Measurements from ENCODE around the gene ZNF775.
A peak's percentile ranks its signal among the peaks of the same experiment; 100 is the strongest.

ZNF775 gene

DNA sequence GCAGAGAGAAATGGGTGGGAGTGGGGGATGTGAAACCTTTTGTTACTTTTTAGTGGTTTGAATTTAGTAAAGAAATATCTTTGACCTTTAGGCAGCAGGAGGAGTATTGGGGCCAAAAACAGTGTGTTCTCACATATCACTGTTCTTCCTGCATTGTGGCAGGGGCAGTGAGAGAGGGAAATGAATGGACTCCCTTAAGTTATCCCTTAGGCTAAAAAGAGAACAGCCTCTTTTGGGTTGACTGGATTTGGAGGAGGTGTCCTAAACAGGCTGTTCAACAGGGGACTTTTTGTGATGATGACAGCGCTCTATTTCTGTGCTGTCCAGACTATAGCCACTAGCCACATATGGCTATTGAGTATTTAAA is 22.3 kb downstream of the ZNF775 start:
- Histone ChIP-seq H3K36me3 (ENCODE audit: insufficient read depth, low read length) (peaks cover 30% of the 10 kb centered on the region), H3K9ac (ENCODE audit: low read depth, low read length) (no peak overlapping the region), H3K27me3 (ENCODE audit: insufficient read depth, low read length, poor library complexity) (no peaks in the 10 kb centered on the region), H3K27ac (ENCODE audit: low read length) (no peak overlapping the region), H3K9me3 (ENCODE audit: insufficient read depth, low read length, severe bottlenecking) (no peaks in the 10 kb centered on the region), H3K4me1 (ENCODE audit: insufficient read depth, low read length) (peaks cover 28% of the 10 kb centered on the region), H4K20me1 (ENCODE audit: insufficient read depth, low read length) (no peaks in the 10 kb centered on the region), H3K79me2 (ENCODE audit: insufficient read depth, low read length) (peaks cover 34% of the 10 kb centered on the region), H2AFZ (ENCODE audit: low read depth, low read length) (no peak overlapping the region), H3K4me3 (ENCODE audit: low read depth in 1 of 2, low read length in 2 of 2) (no peak overlapping the region), H3K4me2 (ENCODE audit: insufficient read depth, low read length) (no peak overlapping the region)
- DNase-seq: no peak
- TF ChIP-seq, protein P1, sequence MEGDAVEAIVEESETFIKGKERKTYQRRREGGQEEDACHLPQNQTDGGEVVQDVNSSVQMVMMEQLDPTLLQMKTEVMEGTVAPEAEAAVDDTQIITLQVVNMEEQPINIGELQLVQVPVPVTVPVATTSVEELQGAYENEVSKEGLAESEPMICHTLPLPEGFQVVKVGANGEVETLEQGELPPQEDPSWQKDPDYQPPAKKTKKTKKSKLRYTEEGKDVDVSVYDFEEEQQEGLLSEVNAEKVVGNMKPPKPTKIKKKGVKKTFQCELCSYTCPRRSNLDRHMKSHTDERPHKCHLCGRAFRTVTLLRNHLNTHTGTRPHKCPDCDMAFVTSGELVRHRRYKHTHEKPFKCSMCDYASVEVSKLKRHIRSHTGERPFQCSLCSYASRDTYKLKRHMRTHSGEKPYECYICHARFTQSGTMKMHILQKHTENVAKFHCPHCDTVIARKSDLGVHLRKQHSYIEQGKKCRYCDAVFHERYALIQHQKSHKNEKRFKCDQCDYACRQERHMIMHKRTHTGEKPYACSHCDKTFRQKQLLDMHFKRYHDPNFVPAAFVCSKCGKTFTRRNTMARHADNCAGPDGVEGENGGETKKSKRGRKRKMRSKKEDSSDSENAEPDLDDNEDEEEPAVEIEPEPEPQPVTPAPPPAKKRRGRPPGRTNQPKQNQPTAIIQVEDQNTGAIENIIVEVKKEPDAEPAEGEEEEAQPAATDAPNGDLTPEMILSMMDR (IDR thresholded peaks at IDR 0.05; ENCODE audit: borderline replicate concordance, extremely low read depth, low read length, poor library complexity, severe bottlenecking): no peak
- no peak for TF ChIP-seq EZH2 (IDR thresholded peaks at IDR 0.05; ENCODE audit: borderline replicate concordance, low read depth, low read length, severe bottlenecking)
- ATAC-seq (ENCODE audit: insufficient read depth, low read depth): no peak

DNA sequence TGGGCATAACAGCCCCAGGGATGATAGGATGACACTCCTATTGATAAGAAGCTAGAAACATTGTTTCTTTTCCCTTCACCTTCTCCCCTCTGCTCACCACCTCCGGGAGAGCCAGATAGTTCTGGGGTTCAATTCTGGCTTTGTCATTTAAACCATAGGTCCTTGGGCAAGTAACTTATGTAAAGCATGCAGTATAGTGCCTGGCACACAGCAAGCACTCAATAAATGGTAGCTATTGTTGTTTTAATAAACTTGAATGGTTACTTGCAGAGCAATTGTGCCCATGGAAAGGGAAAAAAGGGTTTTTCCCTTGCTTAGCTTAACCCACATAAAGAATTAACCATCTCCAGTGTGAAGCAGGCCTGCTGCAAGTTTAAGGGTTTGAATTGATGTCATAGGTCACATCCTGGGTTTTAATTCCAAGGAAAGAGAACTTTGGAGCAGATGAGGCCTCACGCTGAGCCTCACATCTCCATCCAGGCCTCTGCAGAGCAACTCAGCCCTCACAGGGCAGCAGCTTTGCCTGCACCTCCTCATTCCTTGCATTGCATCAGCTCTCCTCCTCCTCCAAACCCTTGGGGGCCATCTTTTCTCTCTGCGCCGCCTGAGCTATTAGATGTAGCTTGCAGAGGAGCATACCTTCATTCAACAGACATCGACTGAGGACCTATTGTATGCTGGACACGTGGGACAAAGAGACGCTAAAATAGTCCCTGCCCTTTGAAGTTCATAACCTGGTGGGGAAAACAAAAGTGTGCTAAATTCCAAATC is 22.9 kb downstream of the ZNF775 start:
- Histone ChIP-seq H3K9ac (ENCODE audit: low read depth, low read length) (no peak overlapping the region; the same call in 1 of the 2 replicates), H3K36me3 (ENCODE audit: insufficient read depth, low read length) (peaks cover 25% of the 10 kb centered on the region), H3K4me3 (ENCODE audit: low read depth in 1 of 2, low read length in 2 of 2) (no peak overlapping the region), H2AFZ (ENCODE audit: low read depth, low read length) (no peak overlapping the region), H3K79me2 (ENCODE audit: insufficient read depth, low read length) (peaks cover 40% of the 10 kb centered on the region), H4K20me1 (ENCODE audit: insufficient read depth, low read length) (no peaks in the 10 kb centered on the region), H3K27me3 (ENCODE audit: insufficient read depth, low read length, poor library complexity) (no peaks in the 10 kb centered on the region), H3K4me1 (ENCODE audit: insufficient read depth, low read length) (peaks cover 35% of the 10 kb centered on the region), H3K27ac (ENCODE audit: low read length) (0 out of 2 replicates have a peak overlapping the region, but pooled peaks have one; percentile 14), H3K4me2 (ENCODE audit: insufficient read depth, low read length) (no peak overlapping the region), H3K9me3 (ENCODE audit: insufficient read depth, low read length, severe bottlenecking) (no peaks in the 10 kb centered on the region)
- no peak for ATAC-seq (ENCODE audit: insufficient read depth, low read depth)
- no peak for TF ChIP-seq EZH2 (IDR thresholded peaks at IDR 0.05; ENCODE audit: borderline replicate concordance, low read depth, low read length, severe bottlenecking)
- no peak for DNase-seq

DNA sequence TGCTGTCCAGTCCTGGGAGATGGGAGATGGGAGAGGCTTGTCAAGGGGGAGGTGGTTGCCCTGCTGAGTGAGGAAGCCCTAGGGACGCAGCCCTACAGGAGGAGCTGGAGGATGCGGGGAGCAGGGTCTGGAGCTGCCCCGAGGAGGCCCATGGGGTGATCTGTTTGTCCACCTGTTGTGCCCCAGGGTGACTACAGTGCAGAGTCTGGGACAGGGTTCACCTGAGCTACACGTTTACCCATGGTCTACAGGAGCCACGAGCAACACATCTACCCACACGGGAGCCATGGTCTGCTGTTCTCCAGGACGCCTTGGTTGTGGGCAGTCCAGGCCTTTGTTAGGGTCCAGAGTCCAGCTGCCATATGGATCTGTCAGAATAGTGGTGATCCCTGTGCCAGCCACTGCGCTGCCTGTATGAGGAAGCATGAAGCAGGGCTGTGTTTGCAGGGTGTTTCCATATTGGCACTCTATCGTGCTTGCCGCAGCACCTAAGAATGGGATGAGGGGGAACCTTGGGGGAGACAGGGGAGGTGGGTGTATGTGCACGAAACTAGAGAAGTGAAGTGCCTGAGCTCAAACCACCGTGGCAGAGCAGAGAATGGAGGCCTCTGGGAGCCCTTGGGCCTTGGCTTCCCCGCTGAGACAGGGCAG is 23.7 kb downstream of the ZNF775 start:
- ATAC-seq (ENCODE audit: insufficient read depth, low read depth) (no peak), DNase-seq (no peak)
- Histone ChIP-seq H3K4me1 (ENCODE audit: insufficient read depth, low read length) (peaks cover 42% of the 10 kb centered on the region), H3K36me3 (ENCODE audit: insufficient read depth, low read length) (peaks cover 24% of the 10 kb centered on the region), H2AFZ (ENCODE audit: low read depth, low read length) (no peak overlapping the region), H3K4me3 (ENCODE audit: low read depth in 1 of 2, low read length in 2 of 2) (no peak overlapping the region), H3K9me3 (ENCODE audit: insufficient read depth, low read length, severe bottlenecking) (no peaks in the 10 kb centered on the region), H3K79me2 (ENCODE audit: insufficient read depth, low read length) (peaks cover 48% of the 10 kb centered on the region), H3K9ac (ENCODE audit: low read depth, low read length) (peak overlapping the region; percentile 99; the same call in 1 of the 2 replicates), H4K20me1 (ENCODE audit: insufficient read depth, low read length) (no peaks in the 10 kb centered on the region), H3K4me2 (ENCODE audit: insufficient read depth, low read length) (no peak overlapping the region), H3K27ac (ENCODE audit: low read length) (peak overlapping the region; percentile 12), H3K27me3 (ENCODE audit: insufficient read depth, low read length, poor library complexity) (no peaks in the 10 kb centered on the region)
- TF ChIP-seq, protein P1 (IDR thresholded peaks at IDR 0.05; ENCODE audit: borderline replicate concordance, extremely low read depth, low read length, poor library complexity, severe bottlenecking): no peak
- TF ChIP-seq EZH2 (IDR thresholded peaks at IDR 0.05; ENCODE audit: borderline replicate concordance, low read depth, low read length, severe bottlenecking): no peak

Data from DND-41 (cell line).